ENCODE results near the gene DEFB127. TPM values are rescaled to one million over a fixed set of nuclear protein-coding genes. Genes with fewer than 3 reads are reported as not detected.

Gene DEFB127
- not detected for total RNA-seq (2013)
- polyA plus RNA-seq = not detected
- polyA minus RNA-seq = not detected in 2 replicates
- 0 to 0.23 (median 0) reads per million in 11 experiments for total RNA-seq

GRCh38 chr20:157154-157553, at the start of gene DEFB127:
Gene DEFB127 (plus strand): TSS chr20:157454. CDS start chr20:157545, 91 bp downstream.
- no CpG with 5 or more reads among the region's 5 CpGs for WGBS (ENCODE audit: insufficient coverage)
- Histone ChIP-seq H2AFZ (ENCODE audit: insufficient read depth, low read depth, low read length, poor library complexity, severe bottlenecking) (no peak within 1 kb of the TSS), H4K20me1 (ENCODE audit: insufficient read depth, low read length) (no peaks in the 10 kb centered on the region), H3K9ac (ENCODE audit: insufficient read depth, low read length, poor library complexity, severe bottlenecking) (no peak within 1 kb of the TSS), H3K79me2 (ENCODE audit: insufficient read depth, low read length) (no peaks in the 10 kb centered on the region), H3K4me3 (replicated peaks in 1 of 3; ENCODE audit: low read depth in 2 of 3, low read length in 3 of 3) (no peak within 1 kb of the TSS), H3K4me1 (ENCODE audit: control insufficient read depth in 1 of 2, insufficient read depth in 2 of 2, low read length in 2 of 2) (no peaks in the 10 kb centered on the region), H3K27me3 (ENCODE audit: control insufficient read depth in 2 of 2, insufficient read depth in 2 of 2, low read length in 2 of 2) (peaks cover 0 to 4% of the 10 kb centered on the region in 2 donors), H3K27ac (ENCODE audit: low read depth in 1 of 2, low read length in 2 of 2) (no peak within 1 kb of the TSS), H3K36me3 (replicated peaks in 1 of 2; ENCODE audit: control insufficient read depth in 1 of 2, insufficient read depth in 2 of 2, low read length in 2 of 2) (no peaks in the 10 kb centered on the region), H3K9me3 (replicated peaks in 1 of 2; ENCODE audit: control insufficient read depth in 1 of 2, insufficient read depth in 1 of 2, low read length in 2 of 2) (no peaks in the 10 kb centered on the region), H3K4me2 (replicated peaks; ENCODE audit: extremely low read depth, low read length, poor library complexity, severe bottlenecking) (no peak within 1 kb of the TSS)
- no peak for DNase-seq
- Mint-ChIP-seq H3K27ac (no peak within 1 kb of the TSS), H3K4me1 (no peaks in the 10 kb centered on the region), H3K4me3 (no peak within 1 kb of the TSS), H3K9me3 (peaks cover 0 to 6% (median 0%) of the 10 kb centered on the region in 7 donors), H3K27me3 (ENCODE audit: low read depth in 3 of 3) (peaks cover 7 to 16% (median 7%) of the 10 kb centered on the region in 3 donors), H3K36me3 (no peaks in the 10 kb centered on the region)
- intact Hi-C loops (cut with micrococcal nuclease) = no loop called here
- TF ChIP-seq CTCF (IDR thresholded peaks at IDR 0.05) = no peak

GRCh38 chr20:112396-112795, 44.9 kb upstream of the DEFB127 start:
- H3K4me2 ChIP-seq (replicated peaks; ENCODE audit: extremely low read depth, low read length, poor library complexity, severe bottlenecking) = no peak overlapping the region
- Mint-ChIP-seq H3K27me3 (ENCODE audit: low read depth in 3 of 3) (peaks cover 10% of the 10 kb centered on the region in 3 donors), H3K4me3 (no peak overlapping the region), H3K9me3 (peaks cover 7 to 14% (median 10%) of the 10 kb centered on the region in 7 donors), H3K4me1 (no peaks in the 10 kb centered on the region), H3K36me3 (no peaks in the 10 kb centered on the region), H3K27ac (no peak overlapping the region)
- H3K4me1 ChIP-seq (ENCODE audit: control insufficient read depth in 1 of 2, insufficient read depth in 2 of 2, low read length in 2 of 2) = no peaks in the 10 kb centered on the region
- H3K27ac ChIP-seq (ENCODE audit: low read depth in 1 of 2, low read length in 2 of 2) = no peak overlapping the region
- no peaks in the 10 kb centered on the region for H3K79me2 ChIP-seq (ENCODE audit: insufficient read depth, low read length)
- H3K36me3 ChIP-seq (replicated peaks in 1 of 2; ENCODE audit: control insufficient read depth in 1 of 2, insufficient read depth in 2 of 2, low read length in 2 of 2) = no peaks in the 10 kb centered on the region
- no peak overlapping the region for H3K4me3 ChIP-seq (replicated peaks in 1 of 3; ENCODE audit: low read depth in 2 of 3, low read length in 3 of 3)
- H2AFZ ChIP-seq (ENCODE audit: insufficient read depth, low read depth, low read length, poor library complexity, severe bottlenecking) = no peak overlapping the region
- peaks cover 11 to 13% of the 10 kb centered on the region in 2 donors for H3K9me3 ChIP-seq (replicated peaks in 1 of 2; ENCODE audit: control insufficient read depth in 1 of 2, insufficient read depth in 1 of 2, low read length in 2 of 2)
- peaks cover 4 to 5% of the 10 kb centered on the region in 2 donors for H3K27me3 ChIP-seq (ENCODE audit: control insufficient read depth in 2 of 2, insufficient read depth in 2 of 2, low read length in 2 of 2)
- intact Hi-C loops (cut with micrococcal nuclease) = no loop called here
- no peak overlapping the region for H3K9ac ChIP-seq (ENCODE audit: insufficient read depth, low read length, poor library complexity, severe bottlenecking)
- DNase-seq = no peak
- no peak for TF ChIP-seq CTCF (IDR thresholded peaks at IDR 0.05)
- H4K20me1 ChIP-seq (ENCODE audit: insufficient read depth, low read length) = no peaks in the 10 kb centered on the region
